Activated gamma-delta T cell treated with anti-CD3 and anti-CD28 coated beads, Interleukin-2, amount 50 U/mL, for 16 hours (primary cell): ENCODE measurements around the gene GOT2.
"Not testable (repeated sequence)": the region's sequence is repeated elsewhere in the genome, so short reads cannot be mapped to it uniquely, and the experiment has no call there.

ENCODE experiments used
- DNase-seq: peaks from one replicate; pipeline ENCODE4 v3.0.0-alpha.2; 2020; ENCODE audit warnings: low read depth

Gene GOT2

GRCh38 chr16:58733671-58734458 is at the start of gene GOT2:
TSS of gene GOT2 (minus strand) at chr16:58734316. CDS start at chr16:58734228, 88 bp downstream.
- DNase-seq, result peak; percentile 70

GRCh38 chr16:58779291-58779690 is 45.2 kb upstream of the GOT2 start:
- not testable (repeated sequence) for DNase-seq

- no peak for DNase-seq
Observed at GRCh38 chr16:58773870-58774269, 39.8 kb upstream of the GOT2 start.

GRCh38 chr16:58768145-58768544 is 34.0 kb upstream of the GOT2 start:
- no peak for DNase-seq

- DNase-seq, result no peak
Observed at GRCh38 chr16:58767581-58767980, 33.5 kb upstream of the GOT2 start.

GRCh38 chr16:58756650-58757332 is 22.7 kb upstream of the GOT2 start:
- DNase-seq, result no peak

- DNase-seq, result peak; percentile 60
Observed at GRCh38 chr16:58755989-58756649, 22.0 kb upstream of the GOT2 start.

- no peak for DNase-seq
Observed at GRCh38 chr16:58753711-58754134, 19.6 kb upstream of the GOT2 start.

- no peak for DNase-seq
Observed at GRCh38 chr16:58744497-58744896, 10.4 kb upstream of the GOT2 start.

- DNase-seq, result no peak
Observed at GRCh38 chr16:58741976-58742375, 7.9 kb upstream of the GOT2 start.

GRCh38 chr16:58741166-58741565 is 7.0 kb upstream of the GOT2 start:
- DNase-seq, result no peak

- no peak for DNase-seq
Observed at GRCh38 chr16:58738672-58739296, 4.7 kb upstream of the GOT2 start.

GRCh38 chr16:58736341-58736740 is 2.2 kb upstream of the GOT2 start:
- DNase-seq, result not testable (repeated sequence)

GRCh38 chr16:58734459-58734787 is 307 bp upstream of the GOT2 start:
- DNase-seq, result no peak

- no peak for DNase-seq
Observed at GRCh38 chr16:58733248-58733670, 857 bp downstream of the GOT2 start.

GRCh38 chr16:58732545-58733247 is 1.4 kb downstream of the GOT2 start:
- no peak for DNase-seq

GRCh38 chr16:58730724-58731370 is 3.3 kb downstream of the GOT2 start:
- DNase-seq, result no peak

GRCh38 chr16:58727796-58728568 is 6.1 kb downstream of the GOT2 start:
- no peak for DNase-seq

GRCh38 chr16:58727028-58727781 is 6.9 kb downstream of the GOT2 start:
- DNase-seq, result no peak

GRCh38 chr16:58723109-58723508 is 11.0 kb downstream of the GOT2 start:
- DNase-seq, result no peak
